Measurements from ENCODE around the gene PLCZ1. TPM values are rescaled to one million over a fixed set of nuclear protein-coding genes. Genes with fewer than 3 reads are reported as not detected.

The PLCZ1 gene
- total RNA-seq, 1 donor from 2014 or later = not detected

GRCh38 chr12:18749386-18749957 lies 11.7 kb upstream of the PLCZ1 start:
- intact Hi-C loops (cut with DNase I) = no loop called here

GRCh38 chr12:18747895-18748294 lies 10.1 kb upstream of the PLCZ1 start:
- no peak overlapping the region for H3K4me3 ChIP-seq
- H3K27ac ChIP-seq = no peak overlapping the region
- no peak for TF ChIP-seq CTCF (IDR thresholded peaks at IDR 0.05)
- no peaks in the 10 kb centered on the region for H3K27me3 ChIP-seq
- H3K9me3 ChIP-seq = no peaks in the 10 kb centered on the region
- H3K36me3 ChIP-seq = no peaks in the 10 kb centered on the region
- H3K4me1 ChIP-seq = no peaks in the 10 kb centered on the region
- no peak for DNase-seq (ENCODE audit: low spot score in 2 of 2)
- intact Hi-C loops (cut with DNase I) = no loop called here

More at GRCh38 chr12:18749386-18749957, 11.7 kb upstream of the PLCZ1 start:
- H3K36me3 ChIP-seq = no peaks in the 10 kb centered on the region
- H3K4me3 ChIP-seq = no peak overlapping the region
- no peaks in the 10 kb centered on the region for H3K4me1 ChIP-seq
- no peak for TF ChIP-seq CTCF (IDR thresholded peaks at IDR 0.05)
- H3K9me3 ChIP-seq = no peaks in the 10 kb centered on the region
- DNase-seq (ENCODE audit: low spot score in 2 of 2) = no peak
- H3K27ac ChIP-seq = no peak overlapping the region
- H3K27me3 ChIP-seq = no peaks in the 10 kb centered on the region

DNA sequence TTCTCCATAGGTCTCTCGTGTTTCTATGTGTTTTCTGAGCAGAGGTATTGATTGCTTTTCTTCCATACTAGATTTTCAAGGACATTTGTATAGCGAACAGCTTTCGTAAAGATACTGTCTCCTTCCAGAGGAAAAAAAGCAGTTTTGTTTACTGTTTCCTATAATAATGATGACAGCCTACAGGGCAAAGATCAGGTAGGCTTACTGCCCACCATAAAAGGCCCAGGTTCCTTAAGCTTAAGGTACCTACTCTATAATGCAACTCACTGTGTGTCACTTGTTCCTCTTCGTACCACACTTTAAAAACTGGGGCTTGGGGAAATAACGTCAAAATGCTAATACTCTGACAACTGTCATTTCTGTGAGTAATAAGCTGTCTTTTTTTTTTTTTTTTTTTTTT lies 6.7 kb downstream of the PLCZ1 start:
- H3K27ac ChIP-seq = no peak overlapping the region
- H3K36me3 ChIP-seq = no peaks in the 10 kb centered on the region
- peaks cover 0 to 3% of the 10 kb centered on the region in 2 donors for H3K9me3 ChIP-seq
- DNase-seq (ENCODE audit: low spot score in 2 of 2) = no peak
- no peak overlapping the region for H3K4me3 ChIP-seq
- TF ChIP-seq CTCF (IDR thresholded peaks at IDR 0.05) = no peak
- H3K4me1 ChIP-seq = no peaks in the 10 kb centered on the region
- intact Hi-C loops (cut with DNase I) = no loop called here
- H3K27me3 ChIP-seq = no peaks in the 10 kb centered on the region

- Histone ChIP-seq H3K27me3 (no peaks in the 10 kb centered on the region), H3K4me3 (no peak overlapping the region), H3K4me1 (no peaks in the 10 kb centered on the region), H3K9me3 (no peaks in the 10 kb centered on the region), H3K27ac (no peak overlapping the region), H3K36me3 (no peaks in the 10 kb centered on the region)
- intact Hi-C loops (cut with DNase I) = no loop called here
- no peak for TF ChIP-seq CTCF (IDR thresholded peaks at IDR 0.05)
- DNase-seq (ENCODE audit: low spot score in 2 of 2) = no peak
Observed at GRCh38 chr12:18723752-18724151, 14.1 kb downstream of the PLCZ1 start.

DNA sequence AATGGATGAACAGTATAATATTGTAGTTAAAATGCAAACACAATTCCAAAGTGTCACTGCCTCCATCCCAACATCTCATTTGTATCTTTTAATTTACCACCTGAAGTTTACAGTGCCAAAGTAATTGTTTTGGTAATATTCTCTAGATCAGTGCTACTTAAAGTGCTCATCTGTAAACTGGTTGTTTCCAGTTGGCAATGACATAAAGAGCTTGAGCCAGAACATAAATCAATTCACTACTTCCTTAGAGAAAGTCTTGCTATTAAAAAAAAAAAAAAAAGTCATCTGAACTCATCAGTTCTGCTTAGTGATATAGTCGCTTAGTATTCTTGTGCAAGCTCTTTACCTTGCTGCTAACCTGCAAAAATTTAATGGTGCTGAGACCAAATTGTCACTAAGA lies 16.4 kb downstream of the PLCZ1 start:
- TF ChIP-seq CTCF (IDR thresholded peaks at IDR 0.05) = no peak
- DNase-seq (ENCODE audit: low spot score in 2 of 2) = no peak
- Histone ChIP-seq H3K27ac (no peak overlapping the region), H3K4me3 (no peak overlapping the region), H3K27me3 (no peaks in the 10 kb centered on the region), H3K36me3 (no peaks in the 10 kb centered on the region), H3K4me1 (no peaks in the 10 kb centered on the region), H3K9me3 (no peaks in the 10 kb centered on the region)
- intact Hi-C loops (cut with DNase I) = no loop called here

DNA sequence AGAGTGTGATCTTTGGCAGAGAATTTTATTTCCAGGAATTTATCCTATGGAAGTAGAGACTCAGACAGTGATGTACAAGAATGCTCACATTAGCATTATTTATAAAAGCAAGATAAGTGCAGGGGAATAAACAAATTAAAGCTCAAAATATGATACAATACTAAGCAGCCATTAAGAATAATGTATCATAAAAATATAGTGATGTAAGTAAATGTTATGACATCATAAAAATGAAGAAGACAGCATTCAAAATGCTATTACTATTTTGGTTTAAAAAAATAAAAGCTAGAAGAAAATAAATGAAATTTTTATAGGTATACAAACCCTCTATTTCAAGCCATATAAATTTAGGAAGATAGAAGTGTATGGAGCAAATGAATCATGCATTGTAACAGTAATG lies 17.1 kb downstream of the PLCZ1 start:
- Histone ChIP-seq H3K4me1 (no peaks in the 10 kb centered on the region), H3K27ac (no peak overlapping the region), H3K27me3 (no peaks in the 10 kb centered on the region), H3K9me3 (no peaks in the 10 kb centered on the region), H3K4me3 (no peak overlapping the region), H3K36me3 (no peaks in the 10 kb centered on the region)
- no peak for TF ChIP-seq CTCF (IDR thresholded peaks at IDR 0.05)
- no peak for DNase-seq (ENCODE audit: low spot score in 2 of 2)
- intact Hi-C loops (cut with DNase I) = no loop called here

All from ascending aorta (tissue), 2 donors.